Parathyroid adenoma (tissue), 2 donors: ENCODE results near the gene PER2.

ENCODE experiments used
- H2AFZ ChIP-seq: fragments of 300-600 bp; sonication (generic); one replicate; pipeline ENCODE4 v1.7.0; 2017; ENCODE audit warnings: antibody characterized with exemption, mild to moderate bottlenecking
- H3K27ac ChIP-seq: fragments of 300-600 bp; sonication (generic); one replicate; pipeline ENCODE4 v1.7.0; 2017
- H3K27me3 ChIP-seq: fragments of 300-600 bp; sonication (generic); one replicate; pipeline ENCODE4 v1.7.0; 2017; ENCODE audit warnings: low read length; ENCODE audit not compliant: control insufficient read depth, insufficient read depth
- H3K36me3 ChIP-seq: fragments of 300-600 bp; sonication (generic); one replicate; pipeline ENCODE4 v1.7.0; 2017; ENCODE audit warnings: low read length; ENCODE audit not compliant: control insufficient read depth, insufficient read depth
- H3K4me1 ChIP-seq: fragments of 300-600 bp; sonication (generic); one replicate; pipeline ENCODE4 v1.7.0; 2017; ENCODE audit warnings: control low read depth
- H3K4me2 ChIP-seq: fragments of 300-600 bp; sonication (generic); one replicate; pipeline ENCODE4 v1.7.0; 2017; ENCODE audit warnings: low read length
- H3K4me3 ChIP-seq: fragments of 300-600 bp; sonication (generic); one replicate; pipeline ENCODE4 v1.7.0; 2017; ENCODE audit warnings: low read depth, low read length
- H3K79me2 ChIP-seq: fragments of 300-600 bp; sonication (generic); one replicate; pipeline ENCODE4 v1.7.0; 2017; ENCODE audit warnings: control low read depth
- H3K9ac ChIP-seq: fragments of 300-600 bp; sonication (generic); one replicate; pipeline ENCODE4 v1.7.0; 2017; ENCODE audit warnings: mild to moderate bottlenecking
- H3K9me3 ChIP-seq: fragments of 300-600 bp; sonication (generic); one replicate; pipeline ENCODE4 v1.7.0; 2017; ENCODE audit warnings: low read length; ENCODE audit not compliant: control insufficient read depth
- CTCF ChIP-seq: fragments of 300-600 bp; sonication (generic); IDR thresholded peaks from one replicate; pipeline ENCODE4 v1.7.0; 2017; ENCODE audit warnings: antibody characterized with exemption, mild to moderate bottlenecking
- donor health status: primary hyperparathyroidism.

PER2 gene

DNA sequence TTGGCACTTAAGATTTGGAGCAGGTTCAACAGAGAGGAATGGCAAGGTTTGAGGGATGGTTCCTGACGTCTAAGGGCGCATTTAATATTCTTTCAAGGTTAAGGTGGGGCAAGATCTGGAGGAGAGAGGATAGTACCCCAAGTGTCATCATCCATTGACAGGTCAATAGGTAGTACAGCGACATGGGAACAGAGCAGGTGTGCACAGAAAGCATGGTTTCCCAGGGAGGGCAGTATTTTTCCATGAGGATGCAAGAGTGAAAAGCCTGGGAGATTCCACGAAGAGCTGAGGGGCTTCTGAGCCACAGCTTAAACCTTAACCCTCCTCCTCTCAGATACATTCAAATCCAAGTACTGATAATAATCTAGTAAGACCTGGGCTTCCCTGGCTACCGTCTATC, 57.7 kb downstream of the PER2 start:
- Histone ChIP-seq H3K27me3 (no peaks in the 10 kb centered on the region), H3K9ac (no peak overlapping the region), H3K9me3 (no peaks in the 10 kb centered on the region), H3K4me1 (no peaks in the 10 kb centered on the region), H2AFZ (no peak overlapping the region), H3K36me3 (no peaks in the 10 kb centered on the region), H3K27ac (no peak overlapping the region), H3K79me2 (no peaks in the 10 kb centered on the region), H3K4me2 (no peak overlapping the region), H3K4me3 (no peak overlapping the region)
- TF ChIP-seq CTCF = no peak

DNA sequence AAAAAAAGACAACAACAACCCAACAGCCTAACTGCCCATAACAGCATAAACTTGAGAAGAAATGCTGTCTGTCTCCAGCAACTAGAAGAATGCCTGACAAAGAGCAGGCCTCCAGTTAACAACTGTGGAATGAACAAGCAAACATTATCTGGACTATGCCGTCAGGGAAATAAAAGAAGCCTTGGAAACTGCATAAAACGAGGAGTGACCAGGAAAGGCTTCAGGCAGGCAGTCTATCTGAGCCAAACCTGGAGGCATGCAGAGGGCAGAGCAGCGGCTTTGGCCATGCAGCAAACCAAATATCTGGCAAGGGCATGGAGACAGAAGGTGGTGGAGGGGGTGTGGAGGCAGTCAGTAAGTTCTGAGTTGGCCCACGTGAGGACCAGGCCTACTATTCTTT, 59.7 kb downstream of the PER2 start:
- Histone ChIP-seq H3K9ac (no peak overlapping the region), H3K4me1 (no peaks in the 10 kb centered on the region)
- TF ChIP-seq CTCF = no peak

DNA sequence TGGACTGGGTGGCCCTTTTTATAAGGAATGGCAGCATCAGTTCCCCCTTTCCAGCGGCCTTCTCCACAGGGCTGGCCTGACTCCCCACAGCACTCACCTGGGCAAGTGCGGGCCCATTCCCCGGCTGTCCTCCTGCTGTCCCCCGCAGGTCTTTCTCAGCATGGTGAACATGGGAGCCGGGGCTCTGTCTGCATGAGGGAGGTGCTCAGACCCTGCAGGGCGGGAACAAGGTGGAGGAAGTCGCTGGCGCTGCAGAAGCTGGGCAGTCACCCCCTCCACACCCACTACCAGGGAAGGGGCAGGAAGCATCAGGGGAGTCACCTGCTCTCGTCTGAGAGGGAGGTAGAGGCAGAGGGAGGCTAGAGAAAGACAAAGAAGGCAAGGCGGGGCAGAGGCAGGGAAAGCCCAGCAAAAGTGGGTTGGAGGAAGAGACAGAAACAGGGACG, 60.8 kb downstream of the PER2 start:
- H3K27ac ChIP-seq = no peak overlapping the region
- H2AFZ ChIP-seq = no peak overlapping the region
- TF ChIP-seq CTCF = no peak
- H3K9me3 ChIP-seq = no peaks in the 10 kb centered on the region
- H3K9ac ChIP-seq = no peak overlapping the region
- H3K4me1 ChIP-seq = no peaks in the 10 kb centered on the region
- H3K36me3 ChIP-seq = no peaks in the 10 kb centered on the region
- H3K4me2 ChIP-seq = no peak overlapping the region
- H3K79me2 ChIP-seq = no peaks in the 10 kb centered on the region
- no peaks in the 10 kb centered on the region for H3K27me3 ChIP-seq
- no peak overlapping the region for H3K4me3 ChIP-seq

More for the DNA sequence above, 59.7 kb downstream of the PER2 start:
- H3K27me3 ChIP-seq = no peaks in the 10 kb centered on the region
- no peak overlapping the region for H3K4me3 ChIP-seq
- H3K27ac ChIP-seq = no peak overlapping the region
- no peaks in the 10 kb centered on the region for H3K36me3 ChIP-seq
- H3K79me2 ChIP-seq = no peaks in the 10 kb centered on the region
- no peak overlapping the region for H3K4me2 ChIP-seq
- no peak overlapping the region for H2AFZ ChIP-seq
- no peaks in the 10 kb centered on the region for H3K9me3 ChIP-seq

GRCh38 chr2:238226698-238227586, 61.5 kb downstream of the PER2 start:
- Histone ChIP-seq H3K4me1 (no peaks in the 10 kb centered on the region), H3K4me2 (no peak overlapping the region), H3K27me3 (no peaks in the 10 kb centered on the region), H3K4me3 (no peak overlapping the region), H3K27ac (no peak overlapping the region), H3K36me3 (no peaks in the 10 kb centered on the region), H2AFZ (no peak overlapping the region), H3K79me2 (no peaks in the 10 kb centered on the region), H3K9ac (no peak overlapping the region), H3K9me3 (no peaks in the 10 kb centered on the region)
- TF ChIP-seq CTCF = no peak
